ENCODE measurements around the gene BMPER.

The BMPER gene

DNA sequence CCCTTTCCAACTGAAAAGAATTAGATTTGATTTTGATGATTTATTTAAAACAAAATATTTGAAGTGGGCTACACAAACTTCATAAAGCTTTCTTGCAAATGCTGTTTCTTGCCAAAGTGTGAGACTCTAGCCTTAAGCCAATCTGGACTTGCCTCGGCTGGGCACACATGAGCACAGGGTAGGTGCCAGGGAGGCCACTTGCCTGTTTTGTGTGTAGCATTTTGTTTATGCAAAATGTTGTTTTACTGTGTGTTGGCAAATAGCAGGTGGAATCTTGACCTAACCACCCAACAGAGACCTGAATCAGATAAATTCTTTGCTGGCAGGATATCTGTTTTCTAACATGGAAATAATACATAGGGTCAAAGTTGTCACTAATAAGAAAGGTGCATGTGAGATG, 161.1 kb downstream of the BMPER start:
- no peak for DNase-seq

DNA sequence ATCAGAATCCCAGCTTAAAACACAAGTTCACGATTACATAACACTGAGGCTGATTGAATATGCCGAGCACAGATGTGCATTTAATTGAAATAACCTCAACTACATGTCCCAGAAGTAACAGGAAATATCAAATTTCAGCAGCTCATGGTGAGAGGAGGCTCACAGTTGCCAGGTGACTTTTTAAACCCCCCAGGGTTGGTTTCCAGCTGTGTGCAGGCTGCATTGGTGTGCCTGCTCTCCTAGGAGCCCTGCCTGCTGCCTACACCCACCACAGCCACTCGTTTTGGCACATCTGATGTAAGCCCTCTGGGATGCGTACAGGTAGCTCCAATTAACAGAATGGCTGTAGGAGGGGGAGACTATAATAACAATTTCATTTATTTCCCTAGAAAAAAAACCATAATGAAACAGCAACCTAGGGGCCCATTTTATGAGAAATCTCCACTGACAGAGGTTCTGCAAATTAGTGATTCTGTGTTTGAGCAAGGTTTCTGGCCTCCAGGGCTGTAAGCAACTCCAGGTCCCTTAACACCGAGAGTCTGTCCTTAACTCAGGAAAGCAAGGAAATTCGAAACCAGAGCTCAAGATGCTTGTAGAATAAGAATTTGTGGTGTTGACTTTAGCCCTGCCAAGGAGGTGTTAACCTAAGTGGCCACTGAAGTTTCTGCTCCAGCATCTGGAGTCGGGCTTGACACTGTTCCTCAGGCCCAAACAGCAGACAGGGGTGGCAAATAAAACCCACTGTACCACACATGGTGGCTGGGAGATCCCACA, 161.9 kb downstream of the BMPER start:
- no peak for DNase-seq

DNA sequence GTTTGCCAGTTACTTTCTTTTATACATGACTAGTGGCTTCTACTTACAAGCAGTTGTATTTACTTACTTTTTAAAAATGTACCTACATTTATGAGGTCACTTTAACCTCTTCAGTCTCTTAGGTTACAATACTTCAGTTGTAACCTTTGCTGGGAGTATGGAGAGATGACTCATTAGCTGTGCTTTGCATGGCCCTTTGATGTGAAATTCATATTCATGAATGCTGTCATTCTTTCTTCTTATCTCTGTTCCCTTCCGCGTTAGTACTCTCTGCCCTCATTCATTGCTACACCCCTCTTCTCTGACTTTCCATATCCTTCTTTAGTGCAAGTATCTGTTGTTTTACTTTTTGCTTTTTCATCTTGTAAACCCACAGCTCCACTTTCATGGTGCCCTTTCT, 164.3 kb downstream of the BMPER start:
- DNase-seq: no peak

DNA sequence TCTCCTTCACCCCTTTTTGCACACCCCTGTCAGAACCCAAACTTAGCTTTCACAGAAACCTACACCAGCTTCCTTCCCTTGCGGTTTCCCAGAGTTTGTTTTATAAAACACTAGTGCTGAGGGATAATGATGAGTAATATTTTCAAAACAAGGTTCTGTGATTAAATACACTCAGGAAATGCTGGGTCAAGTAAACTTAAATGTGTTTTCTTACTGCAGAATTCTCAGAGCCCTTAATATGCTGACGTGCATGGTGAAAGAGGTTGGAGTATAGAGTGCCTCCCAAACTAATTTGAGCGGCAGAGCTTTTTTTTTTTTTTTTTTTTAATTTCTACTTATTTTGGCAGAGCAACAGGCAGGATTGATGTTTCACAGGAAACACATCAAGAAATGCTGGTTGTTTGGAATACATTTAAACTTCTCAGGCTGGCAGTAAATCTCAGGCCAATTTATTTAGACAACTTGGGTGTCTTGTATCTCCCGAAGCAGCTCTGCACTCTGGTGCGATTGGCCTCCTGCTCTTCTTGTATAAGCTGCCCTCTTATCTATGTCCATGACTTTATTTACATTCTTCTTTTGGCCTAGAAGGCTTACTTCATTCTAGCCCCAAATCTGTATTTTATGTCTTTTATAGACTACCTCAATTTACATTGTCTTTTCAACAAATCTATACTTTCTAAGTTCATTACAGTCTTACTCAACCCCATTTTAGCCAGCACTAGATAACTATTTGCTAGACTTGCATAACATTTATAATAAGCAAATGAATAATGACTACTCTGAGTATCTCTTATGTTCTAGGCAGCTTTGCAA, 165.4 kb downstream of the BMPER start:
- no peak for DNase-seq

DNA sequence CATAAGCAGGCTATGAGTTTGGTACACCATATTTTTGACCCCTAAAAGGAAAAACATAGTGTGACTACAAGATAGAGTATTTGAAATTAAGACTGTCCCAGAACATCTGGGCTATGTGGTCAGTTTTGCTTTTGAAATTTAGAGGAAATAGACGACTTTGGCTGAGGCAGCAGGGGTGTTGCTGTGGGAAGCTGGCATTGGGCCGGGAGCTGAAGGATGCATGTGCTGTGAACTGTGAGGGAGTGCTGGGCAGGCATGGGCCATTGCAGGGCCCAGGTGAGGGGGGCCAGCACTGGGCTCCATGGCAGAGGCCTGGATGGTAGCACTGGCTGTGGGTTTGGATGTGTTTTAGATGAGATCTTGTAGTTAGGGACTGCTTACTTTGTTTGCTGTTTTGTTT, 168.3 kb downstream of the BMPER start:
- no peak for DNase-seq

DNA sequence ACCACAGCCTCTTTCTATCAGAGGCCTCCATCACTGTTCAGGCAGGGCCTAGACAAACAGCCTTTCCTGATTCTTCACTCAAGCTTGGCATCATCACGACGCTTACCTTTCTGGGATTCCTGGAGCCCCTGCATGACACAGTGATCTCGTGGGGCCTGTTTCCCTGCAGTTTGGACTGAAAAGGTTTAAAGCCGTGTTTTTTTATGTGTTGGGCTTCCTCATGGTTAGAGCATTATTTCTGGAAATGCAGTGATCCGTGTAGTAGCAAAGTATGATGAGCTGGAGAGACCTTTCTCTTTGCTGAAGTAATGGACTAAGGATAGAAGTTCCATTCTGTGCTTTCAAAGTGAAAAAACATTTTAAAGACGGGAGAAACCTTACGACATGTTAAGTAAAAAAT, 169.1 kb downstream of the BMPER start:
- DNase-seq: no peak

DNA sequence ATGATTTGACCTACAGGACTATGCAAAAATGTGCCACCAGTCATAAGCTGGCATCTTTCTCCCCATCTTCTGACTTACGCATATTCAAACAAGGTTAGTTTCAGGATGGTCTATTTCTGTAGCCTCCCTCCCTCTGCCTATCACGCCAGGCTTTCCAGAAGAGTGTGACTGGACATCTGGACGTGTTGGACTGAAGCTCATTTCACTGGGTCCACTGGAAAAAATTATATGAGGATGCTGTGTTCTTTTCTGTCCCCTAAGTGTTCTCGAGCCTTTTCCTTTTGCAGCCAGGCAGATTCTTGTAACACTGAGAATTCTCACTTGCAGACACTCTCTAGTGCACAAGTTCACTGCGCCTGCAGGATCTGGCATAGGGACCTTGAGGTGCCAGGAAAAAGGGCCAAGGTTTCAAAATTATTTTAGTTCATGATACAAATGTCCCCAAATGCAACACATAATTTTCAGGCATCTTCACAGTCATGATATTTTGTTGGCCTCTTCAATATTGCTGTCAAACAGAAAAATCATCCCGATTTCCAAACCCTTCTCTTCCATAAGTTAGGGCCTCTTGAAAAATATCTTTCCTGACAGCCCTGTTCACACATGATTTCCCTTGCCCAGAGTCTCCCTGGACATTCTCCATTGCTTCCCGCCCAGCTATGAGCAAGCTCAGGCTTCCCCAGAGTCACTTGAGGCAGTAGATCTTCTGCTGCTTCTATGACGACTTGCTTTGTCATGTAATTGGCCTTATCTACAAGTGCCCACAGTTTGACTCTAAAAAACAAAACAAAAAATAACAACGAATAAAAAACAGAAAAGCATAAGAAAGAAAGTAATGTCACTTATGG, 170.4 kb downstream of the BMPER start:
- DNase-seq: no peak

DNA sequence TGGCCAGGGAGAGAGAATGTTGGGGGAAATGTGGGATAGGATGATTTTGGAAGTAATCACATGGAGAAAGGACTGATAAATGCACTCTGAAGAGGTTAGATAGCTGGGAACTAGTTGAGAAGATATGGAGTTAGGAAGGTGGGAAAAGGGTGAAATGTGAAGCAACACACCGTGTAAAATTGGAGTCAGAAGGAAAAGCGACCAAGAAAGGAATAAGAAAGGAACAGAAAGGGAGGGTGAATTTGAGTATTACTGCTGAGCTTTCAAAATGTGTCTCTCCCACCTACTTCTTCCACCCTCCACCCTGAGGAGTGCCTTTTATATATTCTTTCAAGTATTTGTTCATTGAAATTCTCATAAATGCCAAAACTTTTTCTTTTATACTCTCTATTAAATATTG, 171.8 kb downstream of the BMPER start:
- DNase-seq: no peak

DNA sequence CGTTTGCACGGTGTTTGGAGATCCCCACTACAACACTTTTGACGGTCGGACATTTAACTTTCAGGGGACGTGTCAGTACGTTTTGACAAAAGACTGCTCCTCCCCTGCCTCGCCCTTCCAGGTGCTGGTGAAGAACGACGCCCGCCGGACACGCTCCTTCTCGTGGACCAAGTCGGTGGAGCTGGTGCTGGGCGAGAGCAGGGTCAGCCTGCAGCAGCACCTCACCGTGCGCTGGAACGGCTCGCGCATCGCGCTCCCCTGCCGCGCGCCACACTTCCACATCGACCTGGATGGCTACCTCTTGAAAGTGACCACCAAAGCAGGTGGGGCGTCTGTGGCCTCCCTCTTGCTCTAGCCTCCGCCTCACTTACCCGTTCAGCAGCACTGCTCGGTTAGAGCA, 173.5 kb downstream of the BMPER start:
- no peak for DNase-seq

DNA sequence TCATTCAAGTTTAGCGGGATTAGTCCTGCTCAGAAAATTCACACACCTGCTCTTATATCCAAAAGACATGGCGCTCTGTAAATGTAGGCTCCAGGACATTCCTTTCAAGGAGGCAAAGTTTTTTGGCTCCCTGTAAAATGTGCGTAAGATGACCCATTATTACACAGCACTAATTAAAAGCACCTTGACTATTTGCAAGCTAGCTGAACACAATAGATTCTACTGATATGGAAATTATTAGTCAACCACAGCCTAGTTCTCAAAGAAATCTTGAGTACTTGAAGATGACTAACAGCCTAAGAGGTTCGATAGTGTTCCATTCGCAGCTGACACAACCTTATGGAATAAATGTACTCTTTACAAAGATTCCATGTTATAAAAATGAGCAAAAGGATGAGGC, 175.2 kb downstream of the BMPER start:
- no peak for DNase-seq

DNA sequence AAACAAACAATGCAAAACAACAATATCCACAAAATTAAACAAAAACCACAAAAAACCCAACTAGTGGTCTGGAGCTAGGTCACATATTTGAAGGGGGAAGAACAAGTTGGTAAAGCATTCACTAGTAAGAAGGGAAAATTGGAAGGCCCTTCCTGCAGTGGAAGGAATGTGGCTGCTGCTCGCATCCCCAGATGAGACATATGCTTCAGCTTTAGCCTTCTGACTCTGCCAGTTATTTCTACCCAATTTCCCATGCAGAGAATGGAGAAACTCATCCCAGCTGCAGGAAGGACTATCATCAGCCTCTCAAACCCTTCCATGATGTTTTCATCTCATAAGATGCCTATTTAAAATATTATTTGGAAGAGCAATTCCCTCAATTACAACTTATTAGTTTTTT, 176.6 kb downstream of the BMPER start:
- DNase-seq: no peak

DNA sequence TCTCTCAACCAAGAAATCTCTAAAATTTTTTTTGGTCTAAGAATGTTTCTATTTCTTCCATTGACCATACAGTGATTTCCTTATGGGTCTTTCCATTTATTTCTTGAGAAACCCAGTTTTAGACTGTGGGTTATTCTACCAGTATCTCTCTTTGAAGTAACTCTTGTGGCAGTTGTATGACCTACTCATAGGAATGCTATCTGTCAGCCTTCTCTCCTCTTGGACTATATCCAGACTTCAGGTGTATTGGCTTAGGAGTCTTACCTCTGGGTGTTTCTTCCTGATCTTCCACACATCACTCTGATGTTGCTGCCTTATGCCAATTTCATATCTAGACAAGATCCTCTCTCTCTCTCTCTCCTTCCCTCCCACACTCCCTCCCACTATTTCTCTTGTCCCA, 178.1 kb downstream of the BMPER start:
- no peak for DNase-seq

DNA sequence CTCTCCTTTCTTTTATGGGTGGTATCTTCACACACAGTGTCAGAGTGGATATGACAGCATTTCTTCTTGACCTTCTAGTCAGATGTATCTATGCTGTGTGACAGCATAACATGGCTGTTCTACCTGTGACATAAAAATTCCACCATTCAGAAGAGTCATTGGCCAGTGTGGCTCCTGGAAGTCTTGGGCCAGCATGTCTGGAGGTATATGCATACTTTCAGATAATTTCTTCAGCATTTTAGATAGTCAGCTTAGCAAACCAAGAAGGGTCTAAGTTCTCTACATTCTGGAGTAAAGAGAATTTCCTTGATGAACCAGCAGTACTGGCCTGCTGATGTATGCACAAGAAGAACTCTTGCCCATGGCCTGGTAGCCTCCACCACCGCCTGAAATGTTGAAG, 179.3 kb downstream of the BMPER start:
- DNase-seq: no peak

DNA sequence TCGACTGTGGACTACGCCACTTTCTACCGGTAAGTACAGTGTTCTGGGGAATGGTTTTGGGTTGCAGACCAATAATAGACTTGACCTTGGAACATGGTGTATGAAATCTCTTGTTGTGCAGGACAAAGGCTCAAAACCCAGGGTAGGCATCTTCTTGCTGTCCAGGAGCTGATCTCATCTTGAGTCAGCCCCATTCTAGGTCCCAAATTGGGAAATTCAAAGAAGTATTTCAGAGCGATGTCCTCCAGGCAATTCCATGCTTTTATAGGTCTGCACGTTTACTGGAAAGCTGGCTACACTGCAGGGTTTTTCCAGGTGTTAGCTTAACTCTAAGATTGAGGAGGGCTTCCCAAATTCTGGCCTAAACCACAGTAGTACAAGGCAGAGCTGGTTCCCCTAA, 180.7 kb downstream of the BMPER start:
- no peak for DNase-seq

DNA sequence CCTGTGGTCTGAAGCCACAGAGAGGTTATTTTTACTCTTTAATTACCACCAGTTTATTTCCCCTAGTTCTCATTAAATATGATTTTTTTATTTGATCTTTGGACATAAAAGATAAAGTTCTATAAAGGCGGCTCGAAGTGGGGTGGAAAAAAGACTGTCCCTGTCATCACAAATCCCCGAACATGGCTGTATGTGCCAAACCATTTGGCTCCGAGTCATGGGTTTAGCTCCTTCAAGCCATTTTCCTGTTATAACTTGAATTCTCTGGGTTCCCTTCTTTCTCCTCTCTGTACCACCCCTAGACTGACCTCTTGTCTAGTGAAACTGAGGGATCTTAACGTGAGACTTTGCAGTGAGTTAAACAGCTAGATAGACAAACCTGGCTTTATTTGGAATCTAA, 181.6 kb downstream of the BMPER start:
- DNase-seq: no peak

DNA sequence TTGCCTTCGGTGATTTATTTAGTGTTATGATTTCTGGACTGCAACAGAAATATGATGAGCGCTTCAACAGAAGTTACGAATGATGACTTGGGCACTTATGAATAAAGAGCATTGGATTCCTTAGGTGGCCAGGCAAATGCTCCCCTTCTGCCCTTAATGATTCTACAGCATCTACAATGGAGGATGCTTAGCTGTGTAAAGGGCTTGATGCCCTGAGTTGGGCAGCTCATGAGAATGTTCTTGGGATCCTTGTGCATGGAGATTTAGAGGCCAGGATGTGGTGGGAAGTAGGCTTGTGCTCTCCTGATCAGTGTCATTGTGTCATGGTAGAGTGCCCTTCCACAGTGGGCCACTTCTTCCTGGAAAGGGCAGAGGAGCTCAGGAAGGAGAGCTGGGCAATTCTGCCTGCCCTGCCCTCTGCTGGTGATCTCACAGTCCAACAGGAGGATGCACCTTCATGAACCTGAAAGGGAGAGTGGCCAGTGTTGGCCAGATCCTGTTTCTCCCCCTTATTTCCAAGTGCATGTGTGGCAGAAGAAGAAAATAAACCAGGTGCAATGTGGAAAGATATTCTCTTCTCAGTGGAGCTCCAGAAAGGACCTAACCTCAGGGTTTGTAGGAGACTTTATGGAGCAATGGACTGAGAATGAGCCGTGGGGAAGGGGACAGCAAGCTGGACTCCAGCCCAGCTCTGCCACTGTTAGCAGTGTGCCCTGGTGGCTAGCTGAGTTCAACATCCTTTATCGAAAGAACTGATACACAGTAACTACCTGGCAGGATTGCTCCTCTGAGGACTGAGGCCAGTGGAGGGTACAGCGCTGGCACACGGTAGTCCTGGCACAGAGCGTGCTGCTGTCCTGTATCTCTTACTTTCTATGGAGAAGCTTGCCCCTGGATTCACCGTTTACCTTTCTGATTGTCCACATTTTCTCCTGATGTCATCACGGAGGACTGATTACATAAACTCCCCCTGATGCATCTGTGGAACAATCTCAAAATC, 182.9 kb downstream of the BMPER start:
- no peak for DNase-seq

DNA sequence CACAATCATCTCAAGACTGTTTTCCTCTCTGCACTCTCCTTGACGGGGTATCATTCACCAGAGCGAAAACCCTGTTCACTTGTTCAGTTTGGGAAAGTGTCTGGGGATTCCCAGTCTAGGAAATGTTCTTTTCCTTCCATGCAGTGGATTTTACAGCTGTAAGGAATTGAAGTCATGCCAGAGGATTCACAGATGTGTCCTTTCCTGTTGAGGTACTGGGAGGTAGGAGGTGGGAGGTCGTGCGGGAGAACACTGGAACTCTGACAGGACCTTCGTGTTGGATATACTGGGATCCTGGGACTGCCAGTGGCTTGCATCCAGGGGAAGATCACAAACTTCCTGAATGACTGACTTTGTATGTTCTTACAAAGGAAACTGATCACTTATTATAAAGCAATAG, 185.5 kb downstream of the BMPER start:
- no peak for DNase-seq

DNA sequence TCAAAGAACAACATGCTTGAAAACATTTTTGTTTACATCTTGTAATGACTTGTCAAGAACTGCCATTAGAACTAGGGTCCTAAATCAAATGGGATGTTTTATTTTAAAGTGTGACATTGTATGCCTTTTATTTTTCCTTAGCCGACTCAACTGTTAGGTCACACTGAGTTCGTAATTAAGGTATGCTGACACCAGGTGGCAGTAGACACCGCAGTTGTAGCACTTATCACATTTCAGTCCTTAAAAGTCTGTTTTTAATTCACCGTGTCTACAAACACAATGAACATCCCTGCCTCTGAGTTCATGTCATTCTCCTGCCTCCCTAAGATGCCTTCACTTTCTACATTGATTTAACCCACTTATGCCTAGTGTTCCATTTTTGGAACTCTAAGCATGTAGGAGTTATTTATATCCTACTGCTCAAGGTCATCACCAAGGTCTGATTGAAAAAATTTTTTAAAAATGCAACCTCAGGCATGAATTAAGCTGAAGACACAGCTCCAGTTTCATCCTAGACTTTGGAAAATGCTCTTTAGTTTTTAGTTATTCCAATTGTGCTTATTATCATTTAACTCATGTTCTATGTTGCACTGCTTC, 186.1 kb downstream of the BMPER start:
- no peak for DNase-seq

DNA sequence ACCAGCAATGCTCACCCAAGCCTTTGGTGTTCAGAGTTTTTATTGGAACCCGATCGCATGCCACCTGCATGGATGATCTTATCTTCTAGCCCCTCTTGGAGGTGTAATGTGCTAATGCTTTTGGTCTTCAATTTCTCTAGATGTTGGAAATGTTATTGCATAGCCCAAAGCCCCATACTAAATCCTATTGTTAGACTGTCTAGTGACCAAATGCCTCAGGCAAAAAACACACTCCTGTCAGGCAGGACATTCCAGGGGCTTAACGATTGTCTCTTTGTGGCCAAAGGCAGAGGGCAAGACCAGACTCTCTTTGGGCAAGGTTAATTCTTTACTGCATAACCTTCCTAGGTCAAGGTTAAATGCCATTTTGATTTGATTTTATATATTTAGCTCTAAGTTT, 187.9 kb downstream of the BMPER start:
- DNase-seq: no peak

DNA sequence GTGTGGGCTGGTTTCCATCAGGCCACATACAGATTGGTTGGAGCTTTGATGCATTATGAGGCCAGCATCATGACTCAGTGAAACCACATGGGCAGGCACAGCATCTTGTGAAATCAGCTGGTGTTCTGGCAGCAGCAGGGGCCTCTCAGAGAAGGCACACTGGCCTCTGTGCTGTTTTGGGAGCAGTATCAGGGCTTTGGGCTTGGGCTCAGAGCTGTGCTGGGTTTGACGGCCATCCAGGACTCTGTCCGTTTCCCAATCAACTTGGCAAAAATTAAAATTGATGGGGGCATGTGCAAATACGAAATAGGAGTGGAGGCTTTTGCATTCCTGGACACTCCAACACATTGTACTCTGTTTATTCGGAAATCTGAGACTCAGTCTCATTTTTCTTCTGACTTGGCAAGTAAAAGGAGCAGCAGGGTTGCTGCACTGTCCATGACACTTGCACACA, 190.9 kb downstream of the BMPER start:
- no peak for DNase-seq

DNA sequence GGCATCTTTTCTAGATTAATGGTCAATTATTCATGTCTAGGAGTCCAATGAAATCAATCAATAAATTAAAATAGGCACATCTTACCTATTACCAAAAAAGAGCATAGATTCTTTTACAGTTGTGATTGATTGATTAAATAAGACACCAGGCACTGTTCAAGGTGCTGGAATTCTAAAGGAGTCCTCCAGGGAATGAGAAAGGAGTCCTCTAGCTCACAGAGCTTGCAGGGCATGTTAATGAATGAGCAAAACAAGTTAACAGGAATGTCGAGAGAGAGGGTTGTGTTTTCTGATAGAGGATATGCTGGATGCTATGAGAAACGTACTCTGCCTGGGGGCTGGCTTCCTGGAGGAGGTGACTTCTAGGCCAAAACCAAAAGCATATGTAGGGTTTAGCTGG, 191.4 kb downstream of the BMPER start:
- DNase-seq: no peak

DNA sequence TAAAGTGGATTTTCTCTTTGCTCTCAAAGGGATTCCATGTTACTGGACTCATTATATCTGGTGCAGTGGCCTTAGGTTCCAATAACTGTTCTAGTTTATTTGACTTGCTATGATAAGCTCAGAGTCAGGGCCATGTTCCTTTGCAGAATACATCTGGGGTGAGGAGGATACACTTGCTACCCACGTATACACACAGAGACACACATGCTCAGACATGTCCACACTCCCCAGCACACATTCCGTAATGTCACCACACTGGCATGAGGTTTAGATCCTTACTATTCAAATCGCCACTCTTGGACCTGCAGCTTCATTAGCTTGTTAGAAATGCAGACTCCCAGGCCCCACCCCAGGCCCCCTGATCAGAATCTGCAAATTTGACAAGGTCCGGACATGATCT, 195.3 kb downstream of the BMPER start:
- DNase-seq: no peak
